ENCODE results near the gene ATXN7L1.

GRCh38 chr7:105578496-105578895 is 297.9 kb downstream of the ATXN7L1 start:
- TF ChIP-seq CTCF (IDR thresholded peaks at IDR 0.05) (no peak), POLR2A (IDR thresholded peaks at IDR 0.05) (no peak), POLR2AphosphoS5 (IDR thresholded peaks at IDR 0.05) (no peak), EP300 (IDR thresholded peaks at IDR 0.05; ENCODE audit: low read depth) (no peak)
